ENCODE data around the gene RELA.
"Not testable (repeated sequence)": the region's sequence is repeated elsewhere in the genome, so short reads cannot be mapped to it uniquely, and the experiment has no call there.

The RELA gene

GRCh38 chr11:65663639-65664200 lies 1.0 kb upstream of the RELA start:
- no peak for DNase-seq

GRCh38 chr11:65662247-65662798 lies 393 bp downstream of the RELA start:
- no peak for DNase-seq

DNA sequence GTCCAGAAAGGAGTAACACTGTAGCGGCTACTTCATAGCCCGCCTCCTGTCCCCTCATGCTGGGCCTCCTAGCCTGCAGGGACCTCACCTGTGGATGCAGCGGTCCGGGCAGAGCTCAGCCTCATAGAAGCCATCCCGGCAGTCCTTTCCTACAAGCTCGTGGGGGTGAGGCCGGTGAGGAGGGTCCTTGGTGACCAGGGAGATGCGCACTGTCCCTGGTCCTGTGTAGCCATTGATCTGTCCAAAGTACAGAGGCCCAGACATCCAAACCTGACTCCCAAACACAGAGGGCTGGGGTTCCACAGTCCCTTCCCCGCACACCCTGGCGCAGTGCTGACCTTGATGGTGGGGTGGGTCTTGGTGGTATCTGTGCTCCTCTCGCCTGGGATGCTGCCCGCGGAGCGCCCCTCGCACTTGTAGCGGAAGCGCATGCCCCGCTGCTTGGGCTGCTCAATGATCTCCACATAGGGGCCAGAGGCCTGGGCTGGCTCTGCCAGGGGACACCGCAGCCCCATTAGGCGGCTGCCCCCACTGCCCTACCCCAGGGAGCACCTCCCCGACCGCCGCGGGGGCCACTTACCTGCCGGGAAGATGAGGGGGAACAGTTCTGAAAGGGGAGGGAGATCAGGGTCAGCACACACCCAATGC lies 993 bp downstream of the RELA start:
- DNase-seq = no peak

GRCh38 chr11:65660908-65661307 lies 1.8 kb downstream of the RELA start:
- not testable (repeated sequence) for DNase-seq

DNA sequence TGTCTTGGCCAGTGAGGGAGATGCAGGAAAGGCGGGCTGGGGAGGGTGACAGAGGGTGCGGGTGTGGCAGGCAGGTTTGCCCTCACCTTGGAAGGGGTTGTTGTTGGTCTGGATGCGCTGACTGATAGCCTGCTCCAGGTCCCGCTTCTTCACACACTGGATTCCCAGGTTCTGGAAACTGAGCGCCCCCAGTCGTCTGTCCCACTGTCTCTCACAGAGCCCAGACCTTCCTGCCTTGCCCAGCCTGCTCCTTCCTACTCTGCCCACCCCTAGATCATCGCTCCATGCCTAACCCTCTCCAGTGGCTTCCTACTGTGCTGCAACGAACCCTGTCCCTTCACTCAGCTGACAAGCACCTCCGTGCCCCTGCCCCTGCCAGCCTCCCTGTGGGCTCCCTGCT lies 2.7 kb downstream of the RELA start:
- no peak for DNase-seq

DNA sequence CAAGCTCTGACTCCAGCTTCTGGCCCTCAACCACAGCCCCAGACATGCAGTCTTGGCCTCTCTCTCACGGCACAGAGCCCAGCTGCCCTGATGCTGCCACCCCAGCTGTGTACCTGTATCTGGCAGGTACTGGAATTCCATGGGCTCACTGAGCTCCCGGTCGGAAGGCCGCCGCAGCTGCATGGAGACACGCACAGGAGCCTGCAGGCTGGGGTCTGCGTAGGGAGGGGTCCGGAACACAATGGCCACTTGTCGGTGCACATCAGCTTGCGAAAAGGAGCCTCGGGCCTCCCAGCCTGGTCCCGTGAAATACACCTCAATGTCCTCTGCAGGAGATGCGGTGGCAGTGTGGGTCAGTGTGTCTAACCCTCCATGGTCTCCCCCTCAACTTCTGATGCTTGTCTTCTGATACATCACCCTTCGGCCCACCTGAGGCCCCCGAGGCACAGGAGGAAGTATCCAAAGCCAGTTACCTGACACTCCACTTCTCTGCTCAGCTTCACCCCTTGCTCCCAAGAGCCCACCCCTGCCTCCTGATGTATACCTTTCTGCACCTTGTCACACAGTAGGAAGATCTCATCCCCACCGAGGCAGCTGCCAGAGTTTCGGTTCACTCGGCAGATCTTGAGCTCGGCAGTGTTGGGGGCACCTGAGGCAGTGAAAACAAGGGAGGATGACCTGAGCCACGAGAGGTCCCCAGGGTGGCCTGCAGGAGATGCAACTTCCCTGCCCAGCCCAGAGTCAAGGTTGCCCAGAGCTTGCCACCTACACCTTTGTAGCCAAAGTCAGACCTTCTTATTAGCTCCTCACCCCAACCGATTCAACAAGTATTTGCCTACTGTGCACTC lies 4.3 kb downstream of the RELA start:
- DNase-seq = no peak

GRCh38 chr11:65657426-65657825 lies 5.3 kb downstream of the RELA start:
- no peak for DNase-seq

- no peak for DNase-seq
Observed at GRCh38 chr11:65655570-65656332, 7.0 kb downstream of the RELA start.

- DNase-seq = no peak
Observed at GRCh38 chr11:65654375-65655349, 8.1 kb downstream of the RELA start.

DNA sequence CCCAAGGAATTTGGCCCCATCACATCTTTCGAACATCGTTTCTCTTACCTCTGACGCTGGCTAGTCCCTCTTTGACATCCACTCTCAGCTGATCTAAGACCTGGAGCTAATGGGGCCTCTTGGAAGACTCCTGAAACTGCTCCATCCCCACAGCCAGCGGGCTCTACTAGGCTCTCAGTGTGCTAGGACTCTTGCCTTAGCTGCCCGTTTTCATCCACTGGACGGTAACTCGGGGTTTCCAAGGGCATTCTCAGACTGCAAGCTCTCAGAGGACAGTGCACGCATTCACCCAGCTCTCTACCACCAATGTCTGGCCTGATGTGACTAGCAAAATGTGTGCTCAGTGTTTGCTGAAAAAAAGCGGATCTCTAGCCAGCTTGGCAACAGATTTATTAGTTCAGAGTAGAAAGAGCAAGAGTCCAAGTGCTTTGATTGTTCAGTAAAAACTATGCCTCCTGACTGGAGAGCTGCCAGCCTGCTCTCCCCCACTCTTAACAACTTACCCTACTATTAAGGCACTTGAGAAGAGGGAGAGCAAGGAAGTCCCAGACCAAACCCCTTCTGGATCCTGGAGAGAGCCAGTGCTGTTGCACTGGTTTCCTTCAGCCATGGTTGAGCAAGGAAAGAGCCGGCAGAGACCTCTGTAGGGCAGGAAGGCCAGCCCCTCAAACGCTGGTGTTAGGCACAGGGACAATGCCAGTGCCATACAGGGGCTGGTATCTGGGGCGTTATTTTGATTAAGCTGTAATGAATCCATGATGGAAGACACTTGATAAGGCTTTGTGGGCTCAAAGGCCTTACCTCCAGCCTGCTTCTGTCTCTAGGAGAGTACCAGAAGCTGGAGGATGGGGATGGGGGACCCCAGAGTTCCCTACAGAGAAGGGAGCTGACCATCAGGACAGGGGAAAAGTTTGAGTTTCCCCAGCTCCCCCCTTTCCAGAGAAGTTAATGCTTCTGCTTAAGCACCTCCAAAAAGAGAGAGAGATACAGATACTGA lies 9.2 kb downstream of the RELA start:
- no peak for DNase-seq

DNA sequence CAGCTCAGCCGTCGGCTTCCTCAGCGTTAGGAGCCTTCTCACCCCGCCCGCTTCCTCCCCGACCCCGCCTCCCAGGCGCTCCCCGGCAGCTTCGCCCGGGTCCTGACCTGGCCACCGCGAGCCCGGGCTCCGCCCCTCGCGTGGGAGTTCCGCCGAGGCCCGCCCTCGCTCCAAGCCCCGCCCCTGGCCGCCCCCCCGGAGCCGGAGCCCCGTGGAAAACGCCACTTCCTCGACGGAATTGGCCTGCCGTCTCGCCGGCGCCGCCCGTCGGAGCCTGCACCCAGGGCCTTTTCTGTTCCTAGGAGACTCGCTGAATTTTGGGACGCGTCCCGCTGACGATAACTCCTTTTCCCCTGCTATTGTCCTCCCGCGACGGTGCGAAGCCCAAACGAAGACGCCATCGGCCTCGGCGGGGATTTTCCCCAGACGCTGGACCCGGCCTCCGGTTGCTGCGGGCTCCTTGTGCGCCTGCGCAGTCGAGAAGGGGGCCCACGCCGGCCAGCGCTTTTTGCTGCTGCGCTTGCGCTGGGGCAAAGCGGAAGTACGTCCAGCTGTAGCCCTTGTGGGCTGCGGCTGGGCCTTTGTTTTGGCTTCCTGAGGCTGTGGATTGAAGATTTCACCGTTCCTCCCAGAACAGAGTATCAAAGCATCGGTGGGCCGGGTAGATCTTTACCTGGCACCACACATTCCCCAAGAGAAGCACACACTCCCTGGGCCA lies 10.0 kb downstream of the RELA start:
- DNase-seq = peak; percentile 87

DNA sequence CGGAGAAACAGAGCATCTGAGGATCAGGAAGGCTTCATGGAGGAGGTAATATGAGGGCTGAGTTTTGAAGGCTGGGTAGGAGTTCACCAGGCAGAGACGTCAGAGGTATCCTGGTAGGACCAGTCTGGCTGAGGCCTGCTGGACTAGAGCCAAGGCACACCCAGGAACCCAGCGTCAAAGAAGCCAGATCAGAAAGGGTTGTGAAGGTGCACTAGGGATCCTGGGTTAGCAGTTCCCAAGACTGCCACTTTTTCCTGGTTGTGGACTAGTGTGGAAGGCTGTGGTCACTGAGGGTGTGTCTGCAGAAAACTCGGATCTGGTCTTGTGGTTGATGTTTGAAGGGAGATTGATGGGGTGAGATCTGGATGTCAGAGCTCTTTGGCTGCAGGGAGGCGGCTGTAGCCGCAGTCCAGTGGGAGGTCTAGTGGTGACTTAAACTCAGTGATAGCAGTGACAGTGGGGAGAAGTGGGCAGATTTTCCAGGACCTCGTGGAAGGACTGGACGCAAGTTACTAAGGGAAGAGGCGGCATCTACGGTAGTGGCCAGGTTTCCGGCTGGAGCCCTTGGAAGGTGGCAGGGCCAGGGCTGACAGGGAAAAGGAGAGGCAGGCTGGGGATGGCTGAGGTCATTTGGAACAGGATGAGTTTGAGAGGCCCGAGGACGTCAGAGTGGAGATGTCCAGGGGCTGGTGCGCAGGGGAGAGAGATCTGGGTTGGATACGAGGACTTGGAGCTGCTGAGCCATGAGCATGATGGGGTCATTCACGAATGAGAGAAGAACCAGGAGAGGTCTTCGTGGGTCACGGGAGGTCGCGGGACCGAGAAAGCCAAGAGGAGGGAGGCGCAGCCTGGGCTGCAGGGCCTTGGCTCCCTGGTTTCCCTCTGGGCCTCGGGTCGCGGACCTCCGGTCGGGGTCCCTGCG lies 10.9 kb downstream of the RELA start:
- DNase-seq = peak; percentile 10

DNA sequence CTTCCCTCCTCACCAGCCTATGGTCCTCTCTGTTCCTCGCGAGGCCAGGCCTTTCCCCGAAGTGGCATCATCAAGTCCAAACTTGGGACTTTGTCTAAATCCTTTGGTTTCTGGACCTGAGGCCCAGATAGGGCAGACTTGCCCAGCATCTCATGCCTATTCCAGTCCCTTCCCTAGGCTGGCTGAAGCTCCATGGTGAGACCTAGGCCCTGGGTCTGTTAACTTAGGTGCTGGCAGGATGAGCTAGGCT lies 11.5 kb downstream of the RELA start:
- no peak for DNase-seq

DNA sequence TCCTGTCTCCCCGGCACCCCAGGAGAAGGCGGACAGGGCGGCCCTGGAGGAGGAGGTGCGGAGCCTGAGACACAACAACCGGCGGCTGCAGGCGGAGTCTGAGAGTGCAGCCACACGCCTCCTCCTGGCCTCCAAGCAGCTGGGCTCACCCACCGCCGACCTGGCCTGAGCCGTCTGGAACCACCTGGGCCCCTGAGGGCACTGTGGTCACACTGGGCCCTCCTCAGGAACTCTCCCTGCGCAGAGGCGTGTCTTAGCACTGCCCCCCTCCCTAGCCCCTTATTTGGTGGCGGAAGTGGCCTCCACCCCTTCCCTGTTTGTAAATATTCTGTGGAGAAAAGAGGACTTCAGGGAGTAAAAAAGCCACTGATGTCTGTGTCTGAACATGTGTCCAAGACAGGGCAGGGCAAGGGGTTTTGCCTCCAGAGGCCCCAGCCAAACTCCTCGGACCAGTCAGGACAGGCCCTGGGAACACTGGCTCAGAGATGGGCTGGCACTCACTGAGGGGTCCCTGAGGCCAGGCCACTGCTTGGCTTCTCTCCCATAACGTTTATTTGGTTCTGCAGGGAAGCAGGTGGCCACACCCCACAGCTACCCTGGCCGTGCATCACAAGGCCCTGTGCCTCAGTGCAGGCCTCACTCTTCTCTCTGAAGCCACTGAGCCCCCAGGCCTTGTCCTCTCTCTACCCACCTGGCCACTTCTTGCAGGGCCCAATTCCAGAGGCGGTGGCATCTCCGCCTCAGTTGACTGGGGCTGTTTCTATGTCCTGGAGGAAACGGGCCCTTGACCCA lies 12.0 kb downstream of the RELA start:
- DNase-seq = no peak

GRCh38 chr11:65649656-65650546 lies 12.8 kb downstream of the RELA start:
- no peak for DNase-seq

GRCh38 chr11:65648997-65649493 lies 13.7 kb downstream of the RELA start:
- DNase-seq = no peak
